ENCODE results near the gene LRMDA.

DNA sequence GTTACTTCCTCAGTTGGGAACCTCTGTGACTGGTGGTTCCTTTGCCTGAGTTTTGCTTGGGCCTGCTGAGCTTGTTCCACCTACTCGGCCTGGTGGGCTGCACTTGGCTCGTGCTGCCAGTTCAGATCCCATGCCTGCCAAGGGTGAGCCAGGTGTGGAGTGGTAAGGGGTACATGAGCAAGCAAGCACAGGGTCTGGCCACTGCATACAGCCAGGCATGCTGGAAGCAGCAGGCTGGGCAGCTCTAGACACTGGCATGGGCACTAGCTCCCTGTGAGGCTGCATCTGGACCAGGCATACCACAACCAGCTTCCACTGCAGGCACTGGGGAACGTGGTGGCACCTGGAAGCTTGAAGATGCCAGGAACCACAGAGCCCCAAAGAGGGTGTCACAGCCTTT lies 624.0 kb downstream of the LRMDA start:
- TF ChIP-seq, protein P1, sequence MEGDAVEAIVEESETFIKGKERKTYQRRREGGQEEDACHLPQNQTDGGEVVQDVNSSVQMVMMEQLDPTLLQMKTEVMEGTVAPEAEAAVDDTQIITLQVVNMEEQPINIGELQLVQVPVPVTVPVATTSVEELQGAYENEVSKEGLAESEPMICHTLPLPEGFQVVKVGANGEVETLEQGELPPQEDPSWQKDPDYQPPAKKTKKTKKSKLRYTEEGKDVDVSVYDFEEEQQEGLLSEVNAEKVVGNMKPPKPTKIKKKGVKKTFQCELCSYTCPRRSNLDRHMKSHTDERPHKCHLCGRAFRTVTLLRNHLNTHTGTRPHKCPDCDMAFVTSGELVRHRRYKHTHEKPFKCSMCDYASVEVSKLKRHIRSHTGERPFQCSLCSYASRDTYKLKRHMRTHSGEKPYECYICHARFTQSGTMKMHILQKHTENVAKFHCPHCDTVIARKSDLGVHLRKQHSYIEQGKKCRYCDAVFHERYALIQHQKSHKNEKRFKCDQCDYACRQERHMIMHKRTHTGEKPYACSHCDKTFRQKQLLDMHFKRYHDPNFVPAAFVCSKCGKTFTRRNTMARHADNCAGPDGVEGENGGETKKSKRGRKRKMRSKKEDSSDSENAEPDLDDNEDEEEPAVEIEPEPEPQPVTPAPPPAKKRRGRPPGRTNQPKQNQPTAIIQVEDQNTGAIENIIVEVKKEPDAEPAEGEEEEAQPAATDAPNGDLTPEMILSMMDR (IDR thresholded peaks at IDR 0.05), result no peak
- no peak for TF ChIP-seq POLR2A (IDR thresholded peaks at IDR 0.05)

Data from tibial nerve (tissue), 3 donors.